H1 (cell line): ENCODE results near the gene RMDN3. TPM values are rescaled to one million over a fixed set of nuclear protein-coding genes. Genes with fewer than 3 reads are reported as not detected.

Experiments
- CTCF ChIA-PET: fragments of 300-600 bp; sonication (Branson Sonifier 250); formaldehyde crosslinking; loops from one replicate; lab custom pipeline; 2021; ENCODE audit not compliant: partially characterized antibody; lab: Charles Lee
- POLR2A ChIA-PET: fragments of 300-600 bp; sonication (Branson Sonifier 250); formaldehyde crosslinking; loops from one replicate; lab custom pipeline; 2021; ENCODE audit warnings: inconsistent platforms; ENCODE audit not compliant: partially characterized antibody; lab: Charles Lee
- DNase-seq, 2 experiments: peaks; one replicate each; pipeline versions ENCODE4 v3.0.0 to v3.0.0-alpha.2; 2010 to 2022; ENCODE audit warnings: low spot score in 2 of 2, low read depth in 1 of 2, mixed read lengths in 1 of 2
- FAIRE-seq: peaks from 2 replicates; lab custom pipeline; 2011; peaks lifted over from hg19 to GRCh38; lab: Jason Lieb, UNC
- H2AFZ ChIP-seq: 2 replicates; pipeline ENCODE4 v1.8.1; 2012; ENCODE audit warnings: low read length, inconsistent platforms
- H2AK5ac ChIP-seq: 2 replicates; pipeline ENCODE4 v1.6.1; 2013; ENCODE audit warnings: low read depth, low read length
- H2BK120ac ChIP-seq: replicated peaks from 2 replicates; pipeline ENCODE3; 2013; ENCODE audit warnings: low read depth, low read length, inconsistent platforms
- H2BK12ac ChIP-seq: 2 replicates; pipeline ENCODE4 v1.6.1; 2013; ENCODE audit warnings: low read depth, low read length
- H2BK15ac ChIP-seq: 2 replicates; pipeline ENCODE4 v1.6.1; 2013; ENCODE audit warnings: low read length
- H2BK20ac ChIP-seq: 2 replicates; pipeline ENCODE4 v1.6.1; 2013; ENCODE audit warnings: low read length
- H2BK5ac ChIP-seq: 2 replicates; pipeline ENCODE4 v1.6.1; 2013; ENCODE audit warnings: low read depth, low read length
- H3K14ac ChIP-seq: 2 replicates; pipeline ENCODE4 v1.6.1; 2013; ENCODE audit warnings: inconsistent platforms; ENCODE audit not compliant: insufficient read length
- H3K18ac ChIP-seq: 2 replicates; pipeline ENCODE4 v1.6.1; 2013; ENCODE audit warnings: low read length; ENCODE audit errors: extremely low read depth
- H3K23ac ChIP-seq: 2 replicates; pipeline ENCODE4 v1.6.1; 2013; ENCODE audit warnings: inconsistent platforms; ENCODE audit not compliant: insufficient read length
- H3K23me2 ChIP-seq: 2 replicates; pipeline ENCODE4 v1.6.1; 2013; ENCODE audit warnings: low read depth, low read length
- H3K27ac ChIP-seq: 2 replicates; pipeline ENCODE4 v1.6.1; 2011; ENCODE audit warnings: low read depth, low read length, inconsistent platforms
- H3K27me3 ChIP-seq, 4 experiments: replicated peaks in 1 of 4; 1 replicate in 1 of 4; 2 replicates in 3 of 4; pipeline versions ENCODE4 v1.6.1 to v1.8.1; 2011 to 2013; ENCODE audit warnings: low read length in 3 of 4, mild to moderate bottlenecking in 3 of 4, inconsistent platforms in 2 of 4, mixed read lengths in 2 of 4, moderate library complexity in 1 of 4; ENCODE audit not compliant: control insufficient read depth in 3 of 4, insufficient read depth in 3 of 4; ENCODE audit errors: extremely low read depth in 1 of 4
- H3K36me3 ChIP-seq, 4 experiments: 2 replicates each; pipeline versions ENCODE4 v1.6.1 to v1.8.1; 2011 to 2013; ENCODE audit warnings: mild to moderate bottlenecking in 4 of 4, low read length in 3 of 4, moderate library complexity in 2 of 4, control low read depth in 1 of 4, inconsistent platforms in 1 of 4; ENCODE audit not compliant: insufficient read depth in 4 of 4, control insufficient read depth in 2 of 4
- H3K4ac ChIP-seq: replicated peaks from 2 replicates; pipeline ENCODE3; 2013; ENCODE audit warnings: low read length, low read depth, mixed read lengths, inconsistent platforms; ENCODE audit not compliant: insufficient read length
- H3K4me1 ChIP-seq, 4 experiments: replicated peaks in 1 of 4; 1 replicate in 1 of 4; 2 replicates in 3 of 4; pipeline versions ENCODE4 v1.6.1 to v1.8.1; 2011 to 2013; ENCODE audit warnings: low read length in 3 of 4, inconsistent platforms in 2 of 4, mixed read lengths in 1 of 4; ENCODE audit not compliant: insufficient read depth in 4 of 4, control insufficient read depth in 3 of 4
- H3K4me2 ChIP-seq, 2 experiments: 2 replicates each; pipeline versions ENCODE4 v1.6.1 to v1.8.1; 2011 to 2013; ENCODE audit warnings: low read depth in 2 of 2, low read length in 2 of 2, control low read depth in 1 of 2, inconsistent platforms in 1 of 2, mild to moderate bottlenecking in 1 of 2; ENCODE audit not compliant: insufficient read depth in 1 of 2
- H3K4me3 ChIP-seq, 4 experiments: fragments of 200-600, 300-600 bp in 1 of 4; sonication (generic), shearing (Covaris generic), sonication (Bioruptor Twin) in 1 of 4; 2 replicates each; pipeline versions ENCODE4 v1.5.1 to v1.8.1; 2011 to 2016; ENCODE audit warnings: low read length in 4 of 4, low read depth in 3 of 4, control low read depth in 2 of 4, inconsistent platforms in 2 of 4, mild to moderate bottlenecking in 2 of 4, mixed read lengths in 1 of 4, moderate library complexity in 1 of 4; ENCODE audit not compliant: insufficient read depth in 2 of 4; ENCODE audit errors: extremely low read depth in 1 of 4
- H3K56ac ChIP-seq: replicated peaks from 2 replicates; pipeline ENCODE3; 2013; ENCODE audit warnings: low read depth, mild to moderate bottlenecking, mixed read lengths, low read length, inconsistent platforms; ENCODE audit not compliant: insufficient read length
- H3K79me1 ChIP-seq: 2 replicates; pipeline ENCODE4 v1.6.1; 2013; ENCODE audit warnings: low read depth, low read length, control low read depth
- H3K79me2 ChIP-seq, 2 experiments: 2 replicates each; pipeline versions ENCODE4 v1.6.1 to v1.8.1; 2012 to 2013; ENCODE audit warnings: low read length in 2 of 2, mild to moderate bottlenecking in 2 of 2, inconsistent platforms in 1 of 2; ENCODE audit not compliant: insufficient read depth in 2 of 2, control insufficient read depth in 1 of 2
- H3K9ac ChIP-seq, 4 experiments: replicated peaks in 1 of 4; 1 replicate in 1 of 4; 2 replicates in 3 of 4; pipeline versions ENCODE4 v1.6.1 to v1.8.1; 2011 to 2013; ENCODE audit warnings: low read depth in 3 of 4, low read length in 3 of 4, control low read depth in 2 of 4, mild to moderate bottlenecking in 2 of 4, moderate library complexity in 2 of 4, inconsistent platforms in 1 of 4; ENCODE audit errors: extremely low read depth in 1 of 4
- H3K9me3 ChIP-seq, 2 experiments: 2 replicates each; pipeline versions ENCODE4 v1.6.1 to v1.8.1; 2012 to 2013; ENCODE audit warnings: mild to moderate bottlenecking in 2 of 2, moderate library complexity in 2 of 2, control low read depth in 1 of 2, inconsistent platforms in 1 of 2, low read depth in 1 of 2, low read length in 1 of 2, mixed read lengths in 1 of 2; ENCODE audit not compliant: insufficient read depth in 2 of 2
- H4K20me1 ChIP-seq, 2 experiments: replicated peaks in 1 of 2; 2 replicates each; pipeline versions ENCODE3 to v1.8.1; 2011 to 2013; ENCODE audit warnings: inconsistent platforms in 2 of 2, low read length in 2 of 2, mild to moderate bottlenecking in 1 of 2; ENCODE audit not compliant: insufficient read depth in 2 of 2, control insufficient read depth in 1 of 2
- H4K5ac ChIP-seq: 2 replicates; pipeline ENCODE4 v1.6.1; 2013; ENCODE audit warnings: low read length, low read depth, mixed read lengths, inconsistent platforms; ENCODE audit not compliant: insufficient read length
- H4K8ac ChIP-seq: 2 replicates; pipeline ENCODE4 v1.8.0; 2013; ENCODE audit warnings: mild to moderate bottlenecking, moderate library complexity, low read length, inconsistent platforms; ENCODE audit not compliant: insufficient read depth; ENCODE audit errors: extremely low read depth
- H4K91ac ChIP-seq: replicated peaks from 2 replicates; pipeline ENCODE3; 2013; ENCODE audit warnings: low read length, mixed read lengths, inconsistent platforms; ENCODE audit not compliant: insufficient read length
- ATF2 ChIP-seq: IDR thresholded peaks from 2 replicates; pipeline ENCODE4 v1.6.1; 2012; ENCODE audit warnings: low read length, inconsistent platforms
- CBX5 ChIP-seq: fragments of 300-800, 300-1000 bp; sonication (generic); IDR thresholded peaks from 2 replicates; pipeline ENCODE4 v1.7.1; 2016; ENCODE audit warnings: antibody characterized with exemption, low read length, low read depth
- CBX8 ChIP-seq: fragments of 300-800, 300-1000 bp; sonication (generic); IDR thresholded peaks from 2 replicates; pipeline ENCODE4 v1.7.1; 2016; ENCODE audit warnings: low read depth, low read length, borderline replicate concordance
- CHD2 ChIP-seq: IDR thresholded peaks from 2 replicates; pipeline ENCODE4 v1.6.1; 2012; ENCODE audit warnings: low read length, improper control_type of control experiment
- CTBP2 ChIP-seq: IDR thresholded peaks from 2 replicates; pipeline ENCODE4 v1.7.0; 2011; ENCODE audit warnings: borderline replicate concordance, mild to moderate bottlenecking, moderate library complexity, mixed read lengths, low read length; ENCODE audit not compliant: insufficient read depth, insufficient read length
- EGR1 ChIP-seq: IDR thresholded peaks from 2 replicates; pipeline ENCODE4 v1.6.1; 2011; ENCODE audit warnings: low read depth, low read length, borderline replicate concordance
- KDM1A ChIP-seq: fragments of 200-600, 300-600 bp; sonication (generic); IDR thresholded peaks from 2 replicates; pipeline ENCODE4 v1.7.1; 2016; ENCODE audit warnings: mild to moderate bottlenecking, low read length, borderline replicate concordance
- NANOG ChIP-seq: IDR thresholded peaks from 2 replicates; pipeline ENCODE4 v1.6.1; 2011; ENCODE audit warnings: low read length, low read depth, mild to moderate bottlenecking, inconsistent platforms; ENCODE audit not compliant: insufficient read depth, poor library complexity, severe bottlenecking
- POU5F1 ChIP-seq: IDR thresholded peaks from 2 replicates; pipeline ENCODE4 v1.6.1; 2011; ENCODE audit warnings: low read depth, mild to moderate bottlenecking, low read length, moderate library complexity
- SP2 ChIP-seq: IDR thresholded peaks from 2 replicates; pipeline ENCODE4 v1.6.1; 2012; ENCODE audit warnings: mild to moderate bottlenecking, low read length, inconsistent platforms
- TAF7 ChIP-seq: optimal IDR thresholded peaks from 2 replicates; pipeline ENCODE3; 2011; ENCODE audit warnings: low read depth, mild to moderate bottlenecking, inconsistent platforms, low read length, moderate library complexity, borderline replicate concordance
- TBP ChIP-seq: IDR thresholded peaks from 2 replicates; pipeline ENCODE4 v1.6.1; 2011; ENCODE audit warnings: low read depth, low read length, improper control_type of control experiment
- WGBS, 2 experiments: shearing (Covaris generic) in 1 of 2; methylation state at CpG; one replicate each; pipeline versions ENCODE4 v1.1.6 to v1.1.7; 2013 to 2015; ENCODE audit warnings: low lambda C conversion rate in 2 of 2, mixed read lengths in 2 of 2, inconsistent platforms in 1 of 2, low coverage in 1 of 2, missing lambda C conversion rate in 1 of 2; ENCODE audit not compliant: insufficient replicate concordance in 2 of 2, insufficient coverage in 1 of 2, insufficient read length in 1 of 2; ENCODE audit errors: extremely low coverage in 1 of 2, missing lambda C conversion rate in 1 of 2; 5-methylcytosine and 5-hydroxymethylcytosine counted together
- polyA plus RNA-seq, 7 experiments: library from polyadenylated mRNA; depleted of rRNA in 3 of 7; stranded (reverse) in 5 of 7; unstranded in 2 of 7; fragments of >200 nt in 5 of 7; fragments of 200-250 nt in 2 of 7; gene quantifications; 1 replicate in 5 of 7; 2 replicates in 1 of 7; 4 replicates in 1 of 7; pipeline versions ENCODE4 v1.2.1 to v1.2.3, GENCODE V29; 2011 to 2013; ENCODE audit warnings: missing spikeins in 2 of 7, mixed read lengths in 2 of 7
- total RNA-seq: library from RNA; stranded (reverse); fragmentation: NEBNext Ultra II Directional; extraction: Animal tissue kit (Norgen Biotek cat#: 25700); gene quantifications from 2 replicates; pipeline ENCODE4 v1.2.1, GENCODE V29; 2021

The RMDN3 gene
- total and polyA plus RNA-seq, 2 of the 8 experiments (the other 6 are each of a cell fraction or from before 2014, with no cell fraction given) = 10.8 to 24.1 TPM

- H3K14ac ChIP-seq = no peak overlapping the region
- no peak overlapping the region for H4K5ac ChIP-seq
- H2BK12ac ChIP-seq = no peak overlapping the region
- POLR2A ChIA-PET = interaction anchor here (1.0 to 1.5 kb wide), 5 partner anchors 12 to 32 kb away, joined by 3 to 6 read pairs (median 3); no protein-coding TSS in a partner anchor
- FAIRE-seq (no peak), DNase-seq (no peak)
- H2BK20ac ChIP-seq = no peak overlapping the region
- H3K9ac ChIP-seq = peak overlapping the region; percentile 0 to 52 (median 42); a peak in 6 of 7 replicates
- peak overlapping the region; percentile 54 to 98 for H3K4me2 ChIP-seq
- H3K23me2 ChIP-seq = peaks cover 5% of the 10 kb centered on the region; the same call in 1 of the 2 replicates
- H3K4ac ChIP-seq = no peak overlapping the region
- H3K56ac ChIP-seq = no peak overlapping the region
- no peak overlapping the region for H4K91ac ChIP-seq
- H3K27ac ChIP-seq = peak overlapping the region; percentile 43; the same call in 1 of the 2 replicates
- H3K4me1 ChIP-seq = 0 out of 7 replicates have a peak, but pooled peaks cover 0 to 2% (median under 1%) of the 10 kb centered on the region in 4 experiments
- no peaks in the 10 kb centered on the region for H3K27me3 ChIP-seq
- CTCF ChIA-PET = no interaction called here
- H2BK120ac ChIP-seq = no peak overlapping the region
- 13% methylated on average over 22 of the region's 22 CpGs; no CpG with 5 or more reads in 1 of the 2 experiments for WGBS, 2 experiments
- H2BK15ac ChIP-seq = no peak overlapping the region; the same call in 1 of the 2 replicates
- peaks cover 2% of the 10 kb centered on the region; the same call in 1 of the 2 replicates for H3K79me1 ChIP-seq
- no peak overlapping the region for H3K18ac ChIP-seq
- H3K79me2 ChIP-seq = peaks cover 0 to 22% of the 10 kb centered on the region in 2 experiments; a peak in 2 of 4 replicates
- H2AK5ac ChIP-seq = no peak overlapping the region
- H2AFZ ChIP-seq = no peak overlapping the region
- no peak overlapping the region for H2BK5ac ChIP-seq
- no peak overlapping the region for H3K23ac ChIP-seq
- H4K8ac ChIP-seq = 0 out of 2 replicates have a peak overlapping the region, but pooled peaks have one; percentile 28
- H3K9me3 ChIP-seq = no peaks in the 10 kb centered on the region
- H3K36me3 ChIP-seq = peaks cover 0 to 9% (median 0%) of the 10 kb centered on the region in 4 experiments; a peak in 2 of 8 replicates
- peak overlapping the region; percentile 65 to 98 (median 85) for H3K4me3 ChIP-seq
- H4K20me1 ChIP-seq = no peaks in the 10 kb centered on the region
- TF ChIP-seq CTBP2 = no peak
- TF ChIP-seq KDM1A = no peak
- TF ChIP-seq CBX5 = no peak
- no peak for TF ChIP-seq TAF7
- no peak for TF ChIP-seq SP2
- TF ChIP-seq EGR1 = no peak
- no peak for TF ChIP-seq TBP
- TF ChIP-seq ATF2 = no peak
- TF ChIP-seq CBX8 = no peak
- no peak for TF ChIP-seq NANOG
- no peak for TF ChIP-seq POU5F1
- TF ChIP-seq CHD2 = no peak
Measured at GRCh38 chr15:40754574-40754882, 526 bp downstream of the RMDN3 start.
